ENCODE data around the gene PDLIM7.

Gene PDLIM7

GRCh38 chr5:177483994-177484901 is 13.2 kb downstream of the PDLIM7 start:
- Histone ChIP-seq H3K4me1 (ENCODE audit: low read depth, poor library complexity, severe bottlenecking) (peaks cover 5% of the 10 kb centered on the region), H3K4me3 (IDR thresholded peaks at IDR 0.05; ENCODE audit: insufficient read depth, low read depth, low read length) (no peak overlapping the region), H3K4me2 (no peak overlapping the region), H3K27me3 (ENCODE audit: insufficient read depth, low read depth) (no peaks in the 10 kb centered on the region), H3K9ac (no peak overlapping the region), H3K27ac (no peak overlapping the region), H4K20me1 (ENCODE audit: insufficient read depth) (no peaks in the 10 kb centered on the region), H3K79me2 (ENCODE audit: insufficient read depth, low read depth) (no peaks in the 10 kb centered on the region), H3K36me3 (ENCODE audit: insufficient read depth) (no peaks in the 10 kb centered on the region), H2AFZ (ENCODE audit: low read depth) (no peak overlapping the region)
- TF ChIP-seq CTCF (conservative IDR thresholded peaks at IDR 0.05; ENCODE audit: low read depth, low read length) = no peak

GRCh38 chr5:177483042-177483441 is 14.4 kb downstream of the PDLIM7 start:
- Histone ChIP-seq H2AFZ (ENCODE audit: low read depth) (no peak overlapping the region), H3K36me3 (ENCODE audit: insufficient read depth) (no peaks in the 10 kb centered on the region), H3K4me1 (ENCODE audit: low read depth, poor library complexity, severe bottlenecking) (no peaks in the 10 kb centered on the region), H3K27ac (no peak overlapping the region), H3K4me3 (IDR thresholded peaks at IDR 0.05; ENCODE audit: insufficient read depth, low read depth, low read length) (no peak overlapping the region), H3K4me2 (no peak overlapping the region), H3K79me2 (ENCODE audit: insufficient read depth, low read depth) (no peaks in the 10 kb centered on the region), H3K9ac (no peak overlapping the region), H4K20me1 (ENCODE audit: insufficient read depth) (no peaks in the 10 kb centered on the region), H3K27me3 (ENCODE audit: insufficient read depth, low read depth) (no peaks in the 10 kb centered on the region)
- TF ChIP-seq CTCF (conservative IDR thresholded peaks at IDR 0.05; ENCODE audit: low read depth, low read length) = no peak

- Histone ChIP-seq H3K27me3 (ENCODE audit: insufficient read depth, low read depth) (no peaks in the 10 kb centered on the region), H3K27ac (no peak overlapping the region), H3K9ac (no peak overlapping the region), H3K79me2 (ENCODE audit: insufficient read depth, low read depth) (no peaks in the 10 kb centered on the region), H3K4me1 (ENCODE audit: low read depth, poor library complexity, severe bottlenecking) (no peaks in the 10 kb centered on the region), H3K4me2 (no peak overlapping the region), H2AFZ (ENCODE audit: low read depth) (no peak overlapping the region), H3K36me3 (ENCODE audit: insufficient read depth) (no peaks in the 10 kb centered on the region), H4K20me1 (ENCODE audit: insufficient read depth) (no peaks in the 10 kb centered on the region), H3K4me3 (IDR thresholded peaks at IDR 0.05; ENCODE audit: insufficient read depth, low read depth, low read length) (no peak overlapping the region)
- no peak for TF ChIP-seq CTCF (conservative IDR thresholded peaks at IDR 0.05; ENCODE audit: low read depth, low read length)
Measured at GRCh38 chr5:177482359-177482795, 15.0 kb downstream of the PDLIM7 start.

- Histone ChIP-seq H3K27ac (no peak overlapping the region), H2AFZ (ENCODE audit: low read depth) (no peak overlapping the region), H3K4me2 (no peak overlapping the region), H3K9ac (no peak overlapping the region), H3K36me3 (ENCODE audit: insufficient read depth) (no peaks in the 10 kb centered on the region), H4K20me1 (ENCODE audit: insufficient read depth) (no peaks in the 10 kb centered on the region), H3K27me3 (ENCODE audit: insufficient read depth, low read depth) (no peaks in the 10 kb centered on the region), H3K79me2 (ENCODE audit: insufficient read depth, low read depth) (no peaks in the 10 kb centered on the region), H3K4me3 (IDR thresholded peaks at IDR 0.05; ENCODE audit: insufficient read depth, low read depth, low read length) (no peak overlapping the region), H3K4me1 (ENCODE audit: low read depth, poor library complexity, severe bottlenecking) (no peaks in the 10 kb centered on the region)
- no peak for TF ChIP-seq CTCF (conservative IDR thresholded peaks at IDR 0.05; ENCODE audit: low read depth, low read length)
Measured at GRCh38 chr5:177479774-177480173, 17.6 kb downstream of the PDLIM7 start.
